GM23338 (cell line): ENCODE results near the gene GRP. TPM values are rescaled to one million over a fixed set of nuclear protein-coding genes. Genes with fewer than 3 reads are reported as not detected.

Experiments
- ATAC-seq: fragments of 200-7000 bp; cut with Tn5 transposase; 3 replicates; pipeline ENCODE4 v1.9.1; 2020
- DNase-seq: peaks from one replicate; pipeline ENCODE4 v3.0.0-alpha.2; 2015; ENCODE audit warnings: low spot score
- H2AFZ ChIP-seq: fragments of 200-600 bp; sonication (generic); 2 replicates; pipeline ENCODE4 v1.8.0; 2016; ENCODE audit warnings: antibody characterized with exemption, mild to moderate bottlenecking, moderate library complexity
- H3F3A ChIP-seq: fragments of 200-600 bp; sonication (generic); replicated peaks from 2 replicates; pipeline ENCODE4 v1.8.0; 2017; ENCODE audit warnings: antibody characterized with exemption, mixed run types, low read depth
- H3K27ac ChIP-seq: fragments of 200-600 bp; sonication (generic); 2 replicates; pipeline ENCODE4 v1.6.1; 2016; ENCODE audit warnings: low read depth
- H3K27me3 ChIP-seq: fragments of 200-600 bp; sonication (generic); 2 replicates; pipeline ENCODE4 v1.8.0; 2016; ENCODE audit warnings: mild to moderate bottlenecking, mixed run types, moderate library complexity; ENCODE audit not compliant: insufficient read depth
- H3K36me3 ChIP-seq: fragments of 200-600 bp; sonication (generic); 2 replicates; pipeline ENCODE4 v1.8.0; 2016; ENCODE audit warnings: mild to moderate bottlenecking; ENCODE audit not compliant: insufficient read depth
- H3K4me1 ChIP-seq: fragments of 200-600 bp; sonication (generic); 2 replicates; pipeline ENCODE4 v1.8.0; 2016; ENCODE audit warnings: mild to moderate bottlenecking, moderate library complexity; ENCODE audit not compliant: insufficient read depth
- H3K4me2 ChIP-seq: fragments of 200-600 bp; sonication (generic); 2 replicates; pipeline ENCODE4 v1.7.1; 2017; ENCODE audit warnings: mixed run types
- H3K4me3 ChIP-seq: fragments of 200-600 bp; sonication (generic); 2 replicates; pipeline ENCODE4 v1.6.1; 2016; ENCODE audit warnings: mixed run types
- H3K79me2 ChIP-seq: fragments of 200-600 bp; sonication (generic); replicated peaks from 2 replicates; pipeline ENCODE4 v1.8.0; 2017; ENCODE audit warnings: mild to moderate bottlenecking; ENCODE audit not compliant: insufficient read depth
- H3K9me2 ChIP-seq: fragments of 200-600 bp; sonication (generic); 2 replicates; pipeline ENCODE4 v1.8.0; 2017; ENCODE audit not compliant: insufficient read depth
- H4K20me1 ChIP-seq: fragments of 200-600 bp; sonication (generic); replicated peaks from 2 replicates; pipeline ENCODE4 v1.8.0; 2017; ENCODE audit warnings: mild to moderate bottlenecking; ENCODE audit not compliant: insufficient read depth
- H3K27ac Mint-ChIP-seq: 2 replicates; pipeline ENCODE4 v1.8.0; 2020; ENCODE audit warnings: inconsistent platforms, mild to moderate bottlenecking, moderate library complexity, mixed read lengths
- H3K27me3 Mint-ChIP-seq: 3 replicates; pipeline ENCODE4 v1.8.0; 2022; ENCODE audit warnings: low read depth, mild to moderate bottlenecking, moderate library complexity, mixed read lengths, inconsistent platforms; ENCODE audit not compliant: insufficient read depth, poor library complexity
- H3K36me3 Mint-ChIP-seq: 3 replicates; pipeline ENCODE4 v1.8.0; 2021; ENCODE audit warnings: low read depth, mild to moderate bottlenecking, inconsistent platforms, moderate library complexity, mixed read lengths
- H3K4me1 Mint-ChIP-seq: 3 replicates; pipeline ENCODE4 v1.8.0; 2020; ENCODE audit warnings: mild to moderate bottlenecking, inconsistent platforms, mixed read lengths
- H3K4me3 Mint-ChIP-seq: 3 replicates; pipeline ENCODE4 v1.8.0; 2021; ENCODE audit warnings: moderate library complexity, mild to moderate bottlenecking, inconsistent platforms, mixed read lengths
- H3K9me3 Mint-ChIP-seq: 3 replicates; pipeline ENCODE4 v1.8.0; 2020; ENCODE audit warnings: moderate library complexity, mild to moderate bottlenecking, inconsistent platforms, mixed read lengths
- CREB1 ChIP-seq: fragments of 250-450 bp; sonication (Bioruptor Pico); IDR thresholded peaks from 2 replicates; pipeline ENCODE4 v1.5.0; 2020; ENCODE audit warnings: low read depth, mild to moderate bottlenecking, moderate library complexity
- CTCF ChIP-seq, 2 experiments: fragments of 200-600 bp in 1 of 2; sonication (generic) in 1 of 2; conservative IDR thresholded peaks; 2 replicates each; pipeline versions ENCODE4 v1.5.1 to v1.6.1; 2016 to 2017; ENCODE audit warnings: antibody characterized with exemption in 2 of 2, low read depth in 2 of 2, mild to moderate bottlenecking in 2 of 2, moderate library complexity in 1 of 2
- ETS1 ChIP-seq: IDR thresholded peaks from 2 replicates; pipeline ENCODE4 v1.6.1; 2016; ENCODE audit warnings: antibody characterized with exemption
- EZH2 ChIP-seq: fragments of 200-600 bp; sonication (generic); IDR thresholded peaks from one replicate; pipeline ENCODE4 v1.8.0; 2017; ENCODE audit warnings: antibody characterized with exemption, mild to moderate bottlenecking, low read depth; ENCODE audit not compliant: unreplicated experiment
- JUNB ChIP-seq: IDR thresholded peaks from one replicate; pipeline ENCODE4 v1.6.1; 2016; ENCODE audit warnings: antibody characterized with exemption; ENCODE audit not compliant: unreplicated experiment
- POLR2AphosphoS5 ChIP-seq: IDR thresholded peaks from 2 replicates; pipeline ENCODE4 v1.6.1; 2016; ENCODE audit warnings: antibody characterized with exemption, low read depth
- REST ChIP-seq: IDR thresholded peaks from one replicate; pipeline ENCODE4 v1.6.1; 2018; ENCODE audit warnings: antibody characterized with exemption; ENCODE audit not compliant: unreplicated experiment
- STAT1 ChIP-seq: IDR thresholded peaks from one replicate; pipeline ENCODE4 v1.6.1; 2016; ENCODE audit warnings: antibody characterized with exemption; ENCODE audit not compliant: unreplicated experiment
- ZNF114 ChIP-seq: fragments of 250-450 bp; sonication (Bioruptor Pico); IDR thresholded peaks from 2 replicates; pipeline ENCODE4 v1.5.0; 2020; ENCODE audit warnings: mild to moderate bottlenecking, moderate library complexity
- ZNF331 ChIP-seq: fragments of 250-450 bp; sonication (Bioruptor Pico); IDR thresholded peaks from 2 replicates; pipeline ENCODE4 v1.5.0; 2020; ENCODE audit warnings: low read depth, mild to moderate bottlenecking, moderate library complexity
- polyA plus RNA-seq: library from polyadenylated mRNA; unstranded; fragments of >200 nt; fragmentation: Nextera tagmentation; extraction: Ambion mirVana; gene quantifications from 2 replicates; pipeline ENCODE4 v1.2.1, GENCODE V29; 2016
- total RNA-seq: library from RNA; depleted of rRNA; stranded (reverse); fragments of >200 nt; shearing (Covaris generic); gene quantifications from 2 replicates; pipeline ENCODE4 v1.2.3, GENCODE V29; 2014

The GRP gene
- total and polyA plus RNA-seq, 2 experiments from 2014 or later: not detected

- Histone ChIP-seq H3F3A (no peaks in the 10 kb centered on the region), H2AFZ (peak overlapping the region; percentile 47; the same call in 1 of the 2 replicates), H3K27me3 (no peaks in the 10 kb centered on the region), H3K9me2 (no peaks in the 10 kb centered on the region), H3K79me2 (no peaks in the 10 kb centered on the region), H3K4me2 (no peak overlapping the region), H3K4me1 (peaks cover 8% of the 10 kb centered on the region; the same call in 1 of the 2 replicates), H3K27ac (no peak overlapping the region), H3K4me3 (no peak overlapping the region), H3K36me3 (no peaks in the 10 kb centered on the region), H4K20me1 (no peaks in the 10 kb centered on the region)
- DNase-seq: no peak
- Mint-ChIP-seq H3K27me3 (peaks cover 2% of the 10 kb centered on the region), H3K9me3 (no peaks in the 10 kb centered on the region), H3K27ac (no peak overlapping the region), H3K4me1 (peaks cover 16% of the 10 kb centered on the region), H3K4me3 (no peak overlapping the region), H3K36me3 (no peaks in the 10 kb centered on the region)
- no peak for TF ChIP-seq ETS1
- no peak for TF ChIP-seq ZNF114 (CRISPR knock-in tag)
- TF ChIP-seq JUNB: no peak
- ATAC-seq: no peak
These were observed 23.7 kb upstream of the GRP start for GRCh38 chr18:59196161-59196725.

- no peak overlapping the region for H2AFZ ChIP-seq
- H3K9me2 ChIP-seq: no peaks in the 10 kb centered on the region
- H3K4me1 ChIP-seq: peaks cover 10% of the 10 kb centered on the region
- Mint-ChIP-seq H3K27me3 (peaks cover 2% of the 10 kb centered on the region), H3K4me1 (peaks cover 22% of the 10 kb centered on the region), H3K4me3 (no peak overlapping the region), H3K9me3 (no peaks in the 10 kb centered on the region), H3K27ac (no peak overlapping the region), H3K36me3 (no peaks in the 10 kb centered on the region)
- no peaks in the 10 kb centered on the region; the same call in 1 of the 2 replicates for H4K20me1 ChIP-seq
- H3F3A ChIP-seq: no peaks in the 10 kb centered on the region
- no peak for ATAC-seq
- no peaks in the 10 kb centered on the region for H3K36me3 ChIP-seq
- H3K27me3 ChIP-seq: no peaks in the 10 kb centered on the region
- no peak overlapping the region for H3K27ac ChIP-seq
- H3K4me2 ChIP-seq: no peak overlapping the region
- H3K4me3 ChIP-seq: no peak overlapping the region
- no peak for DNase-seq
- H3K79me2 ChIP-seq: no peaks in the 10 kb centered on the region
- no peak for TF ChIP-seq ETS1
- no peak for TF ChIP-seq EZH2
- TF ChIP-seq CREB1 (CRISPR knock-in tag): no peak
- TF ChIP-seq ZNF331 (CRISPR knock-in tag): no peak
- no peak for TF ChIP-seq POLR2AphosphoS5
- TF ChIP-seq JUNB: no peak
- TF ChIP-seq STAT1: no peak
- TF ChIP-seq REST: no peak
- no peak for TF ChIP-seq CTCF (conservative IDR thresholded peaks at IDR 0.05; ENCODE audit: low read depth in 2 of 2)
These were observed 22.3 kb upstream of the GRP start for GRCh38 chr18:59197636-59198035.
